Muscle of leg (tissue), 11 donors: ENCODE results near the gene UNC5B. TPM values are rescaled to one million over a fixed set of nuclear protein-coding genes. Genes with fewer than 3 reads are reported as not detected.
A peak's percentile ranks its signal among the peaks of the same experiment; 100 is the strongest.

Experiments
- DNase-seq: peaks from one replicate; pipeline ENCODE4 v3.0.0; 2013
- H3K27ac ChIP-seq: one replicate; pipeline ENCODE4 v1.5.1; 2013; ENCODE audit warnings: mild to moderate bottlenecking, low read length, control low read depth
- H3K27me3 ChIP-seq: one replicate; pipeline ENCODE4 v1.6.1; 2013; ENCODE audit warnings: low read length; ENCODE audit not compliant: control insufficient read depth, insufficient read depth
- H3K36me3 ChIP-seq: one replicate; pipeline ENCODE4 v1.6.1; 2013; ENCODE audit warnings: low read length; ENCODE audit not compliant: control insufficient read depth, insufficient read depth
- H3K4me1 ChIP-seq: one replicate; pipeline ENCODE4 v1.6.1; 2013; ENCODE audit warnings: low read length; ENCODE audit not compliant: control insufficient read depth, insufficient read depth
- H3K4me3 ChIP-seq: one replicate; pipeline ENCODE4 v1.5.1; 2013; ENCODE audit warnings: low read length, control low read depth
- H3K9me3 ChIP-seq: replicated peaks from 2 replicates; pipeline ENCODE4 v1.6.1; 2013; ENCODE audit warnings: low read depth, low read length; ENCODE audit not compliant: control insufficient read depth
- WGBS: methylation state at CpG from one replicate; pipeline ENCODE4 v1.1.5; 2013; ENCODE audit warnings: missing lambda C conversion rate; ENCODE audit not compliant: insufficient coverage; 5-methylcytosine and 5-hydroxymethylcytosine counted together
- polyA plus RNA-seq, 8 donors: library from polyadenylated mRNA; unstranded; fragments of 120-200 nt; gene quantifications; one replicate each; pipeline versions ENCODE4 v1.2.1 to v1.2.3, GENCODE V29; 2013; ENCODE audit warnings: inconsistent platforms in 1 of 8, low replicate concordance in 1 of 8; ENCODE audit not compliant: insufficient read length in 8 of 8, insufficient read depth in 1 of 8
- total RNA-seq: library from RNA; stranded (reverse); fragments of 120-200 nt; gene quantifications from one replicate; pipeline ENCODE4 v1.2.4, GENCODE V29; 2013

The UNC5B gene
- total and polyA plus RNA-seq, 9 donors = 6.4 to 13.3 (median 11.9) TPM

- H3K9me3 ChIP-seq = no peaks in the 10 kb centered on the region
- H3K36me3 ChIP-seq = no peaks in the 10 kb centered on the region
- H3K4me1 ChIP-seq = peaks cover 45% of the 10 kb centered on the region
- no peak overlapping the region for H3K4me3 ChIP-seq
- WGBS = 71% methylated on average over 3 of the region's 12 CpGs
- H3K27ac ChIP-seq = no peak overlapping the region
- peaks cover 34% of the 10 kb centered on the region for H3K27me3 ChIP-seq
- no peak for DNase-seq
Measured at GRCh38 chr10:71220689-71221540, 8.5 kb downstream of the UNC5B start.

DNA sequence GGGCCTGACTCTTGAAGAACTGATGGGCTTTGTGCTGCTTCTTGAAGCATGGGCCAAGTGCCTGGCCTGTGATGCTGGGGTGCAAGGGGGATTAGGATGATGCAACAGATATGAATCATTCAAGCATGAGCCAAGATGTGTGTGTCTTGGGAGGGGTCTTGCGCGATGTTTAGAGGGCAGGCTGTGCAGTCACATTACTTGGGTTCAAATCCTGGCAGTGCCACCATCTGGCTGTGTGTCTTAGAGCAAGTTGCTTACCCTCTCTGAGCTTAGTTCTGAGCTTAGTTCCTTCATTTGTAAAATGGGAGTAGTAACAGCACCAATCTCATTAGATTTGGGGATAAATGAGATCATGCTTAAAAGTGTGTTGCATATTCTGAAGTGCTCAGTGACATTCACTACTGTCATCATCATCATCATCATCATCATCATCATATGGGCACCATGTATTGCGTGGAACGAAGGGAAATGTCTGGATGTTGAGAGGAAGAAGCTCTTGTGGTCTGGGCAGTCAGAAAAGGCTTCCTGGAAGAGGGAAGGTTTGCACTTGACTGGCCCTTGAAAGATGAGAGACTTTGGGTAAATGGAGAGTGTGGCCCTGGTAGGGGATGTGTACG is 9.3 kb downstream of the UNC5B start:
- Histone ChIP-seq H3K4me3 (no peak overlapping the region), H3K9me3 (no peaks in the 10 kb centered on the region), H3K27me3 (peaks cover 27% of the 10 kb centered on the region), H3K4me1 (peaks cover 42% of the 10 kb centered on the region), H3K36me3 (no peaks in the 10 kb centered on the region), H3K27ac (no peak overlapping the region)
- DNase-seq = no peak
- WGBS = 75% methylated on average over 2 of the region's 5 CpGs

GRCh38 chr10:71222601-71223346 is 10.4 kb downstream of the UNC5B start:
- DNase-seq = peak; percentile 3
- H3K36me3 ChIP-seq = no peaks in the 10 kb centered on the region
- no peak overlapping the region for H3K4me3 ChIP-seq
- no peak overlapping the region for H3K27ac ChIP-seq
- peaks cover 16% of the 10 kb centered on the region for H3K27me3 ChIP-seq
- no peaks in the 10 kb centered on the region for H3K9me3 ChIP-seq
- 56% methylated on average over 6 of the region's 11 CpGs for WGBS
- H3K4me1 ChIP-seq = peaks cover 32% of the 10 kb centered on the region

- Histone ChIP-seq H3K36me3 (no peaks in the 10 kb centered on the region), H3K4me1 (peaks cover 25% of the 10 kb centered on the region), H3K9me3 (no peaks in the 10 kb centered on the region), H3K27me3 (peaks cover 10% of the 10 kb centered on the region), H3K27ac (no peak overlapping the region), H3K4me3 (no peak overlapping the region)
- WGBS = 88% methylated on average over 4 of the region's 4 CpGs
- DNase-seq = no peak
Measured at GRCh38 chr10:71223347-71224058, 11.1 kb downstream of the UNC5B start.

DNA sequence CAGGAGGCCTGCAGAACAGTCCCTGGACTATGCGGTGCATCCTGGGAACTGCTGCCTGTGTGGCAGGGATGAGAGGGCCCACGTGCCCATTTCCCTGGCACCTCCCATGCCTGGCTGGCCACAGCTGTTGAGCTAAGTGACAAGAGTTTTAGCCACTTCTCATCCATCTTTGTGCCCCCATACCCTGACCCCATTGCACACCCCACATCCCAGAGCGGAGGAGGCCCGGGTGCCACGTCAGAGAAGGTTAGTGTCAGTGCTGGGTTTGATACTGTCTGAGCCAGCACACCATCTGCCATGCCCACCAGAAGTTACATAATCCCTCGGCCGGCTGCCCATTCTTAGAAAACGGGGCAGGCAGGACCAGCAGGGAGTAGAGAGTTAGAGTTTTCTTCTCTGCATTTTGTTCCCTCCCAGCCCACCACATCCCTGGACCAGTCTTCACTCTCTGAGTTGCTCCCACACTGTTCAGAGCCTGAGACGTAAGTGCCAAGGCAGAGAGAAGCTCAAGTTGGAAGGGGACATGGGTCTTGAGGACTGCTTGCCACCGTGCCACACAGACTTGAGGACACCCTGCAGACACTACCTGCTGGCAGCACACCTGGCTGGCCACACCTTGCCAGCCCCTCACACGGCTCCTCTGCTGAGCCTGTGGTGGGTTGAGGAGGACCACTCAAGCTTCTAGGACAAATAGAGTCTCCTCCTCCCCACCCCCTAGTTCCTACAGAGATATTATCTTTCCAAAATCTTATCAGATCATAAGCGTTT is 13.1 kb downstream of the UNC5B start:
- Histone ChIP-seq H3K9me3 (no peaks in the 10 kb centered on the region), H3K4me1 (peaks cover 42% of the 10 kb centered on the region), H3K36me3 (no peaks in the 10 kb centered on the region), H3K27ac (no peak overlapping the region), H3K4me3 (no peak overlapping the region), H3K27me3 (peaks cover 5% of the 10 kb centered on the region)
- WGBS = 60% methylated on average over 2 of the region's 12 CpGs
- peak; percentile 64 for DNase-seq

DNA sequence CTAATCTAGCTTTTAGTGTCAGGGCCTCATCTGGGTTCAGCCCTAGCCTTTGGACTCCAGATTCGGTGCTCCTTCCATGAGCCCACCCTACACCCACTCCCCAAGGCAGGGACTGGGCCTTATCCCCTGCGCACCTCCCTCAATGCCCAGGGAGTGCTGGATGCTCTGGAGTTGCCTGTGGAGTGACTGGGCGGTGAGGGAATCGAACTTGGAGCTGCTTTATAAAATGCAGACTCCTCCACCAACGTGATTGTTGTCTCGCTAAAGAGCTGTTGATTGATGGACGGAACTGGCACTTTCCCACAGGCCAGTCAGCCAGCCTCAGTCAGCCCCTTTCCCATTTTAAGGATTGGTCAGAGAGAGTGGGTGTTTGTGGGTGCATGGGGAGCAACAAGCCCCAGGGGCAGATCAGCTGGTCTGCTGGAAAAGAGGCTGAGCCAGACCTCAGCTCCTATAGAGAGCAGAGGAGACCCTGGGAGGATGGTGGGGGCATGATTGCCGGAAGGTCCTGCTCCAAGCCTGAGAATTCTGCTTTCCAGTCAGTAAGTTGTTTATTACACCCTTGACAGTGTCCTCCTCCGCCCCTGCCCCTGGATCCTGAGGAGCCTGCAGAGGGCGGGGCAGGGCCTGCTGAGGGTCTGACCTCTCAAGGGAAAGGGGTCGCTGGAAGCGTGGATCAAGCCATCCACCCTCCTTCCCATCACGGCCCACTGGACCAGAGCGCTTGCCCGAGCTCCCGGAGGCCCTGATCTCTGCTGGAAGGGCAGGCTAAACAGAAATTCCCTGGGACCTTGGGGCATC is 16.7 kb downstream of the UNC5B start:
- no peak overlapping the region for H3K27ac ChIP-seq
- no peaks in the 10 kb centered on the region for H3K36me3 ChIP-seq
- WGBS = 82% methylated on average over 2 of the region's 16 CpGs
- H3K27me3 ChIP-seq = peaks cover 5% of the 10 kb centered on the region
- DNase-seq = no peak
- H3K4me1 ChIP-seq = peaks cover 66% of the 10 kb centered on the region
- no peak overlapping the region for H3K4me3 ChIP-seq
- H3K9me3 ChIP-seq = no peaks in the 10 kb centered on the region

- Histone ChIP-seq H3K4me1 (peaks cover 70% of the 10 kb centered on the region), H3K9me3 (no peaks in the 10 kb centered on the region), H3K36me3 (no peaks in the 10 kb centered on the region), H3K27me3 (peaks cover 9% of the 10 kb centered on the region), H3K27ac (no peak overlapping the region), H3K4me3 (no peak overlapping the region)
- no peak for DNase-seq
- 74% methylated on average over 5 of the region's 11 CpGs for WGBS
Measured at GRCh38 chr10:71229726-71230655, 17.6 kb downstream of the UNC5B start.

- H3K9me3 ChIP-seq = no peaks in the 10 kb centered on the region
- H3K27ac ChIP-seq = no peak overlapping the region
- no peaks in the 10 kb centered on the region for H3K36me3 ChIP-seq
- DNase-seq = no peak
- WGBS = no CpG with 5 or more reads among the region's 1 CpG
- peaks cover 70% of the 10 kb centered on the region for H3K4me1 ChIP-seq
- H3K27me3 ChIP-seq = peaks cover 9% of the 10 kb centered on the region
- no peak overlapping the region for H3K4me3 ChIP-seq
Measured at GRCh38 chr10:71230656-71231025, 18.3 kb downstream of the UNC5B start.
